GM18861 (cell line): ENCODE measurements around the gene HS6ST3.

Experiments
- ATAC-seq: cut with Tn5 transposase; IDR thresholded peaks from one replicate; pipeline ENCODE4 v1.9.1; 2021; ENCODE audit not compliant: unreplicated experiment

The HS6ST3 gene

DNA sequence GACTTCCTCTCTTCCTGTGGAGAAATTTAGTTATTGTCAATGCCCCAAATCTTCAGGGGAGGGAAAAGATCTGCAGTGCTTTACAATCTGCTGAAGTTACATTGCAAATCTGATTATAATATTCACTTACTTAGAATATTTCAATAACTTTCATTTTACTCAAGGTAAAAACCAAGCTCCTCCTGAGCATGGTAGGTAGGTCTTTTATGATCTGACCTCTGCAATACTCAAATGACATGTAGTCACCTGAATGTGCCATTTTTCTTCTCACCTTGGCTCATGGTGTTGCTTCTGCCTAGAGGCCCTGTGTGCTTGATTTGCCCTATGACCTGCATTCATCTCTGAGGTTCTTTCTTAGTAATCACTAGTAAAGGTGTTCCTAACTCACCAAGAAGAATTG lies 331.4 kb downstream of the HS6ST3 start:
- no peak for ATAC-seq

DNA sequence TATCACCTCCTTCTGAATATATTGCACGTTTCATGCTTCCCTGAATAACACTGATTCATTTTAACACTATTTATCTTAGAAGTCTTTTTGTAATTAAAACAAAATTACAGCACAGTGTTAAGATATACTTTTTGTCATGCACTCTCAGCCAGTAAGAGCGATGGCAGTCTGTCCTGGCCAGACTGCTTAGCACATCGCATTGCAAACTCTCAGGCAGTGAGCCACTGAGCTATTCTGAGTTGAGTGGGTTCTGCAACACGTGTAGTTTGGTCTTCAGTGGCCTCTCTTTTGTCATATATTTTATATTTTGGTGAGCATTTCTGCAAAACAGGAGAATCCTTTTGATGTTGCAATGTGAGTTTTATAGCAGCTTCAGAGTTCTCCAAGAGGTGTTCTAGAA lies 332.1 kb downstream of the HS6ST3 start:
- ATAC-seq = no peak

DNA sequence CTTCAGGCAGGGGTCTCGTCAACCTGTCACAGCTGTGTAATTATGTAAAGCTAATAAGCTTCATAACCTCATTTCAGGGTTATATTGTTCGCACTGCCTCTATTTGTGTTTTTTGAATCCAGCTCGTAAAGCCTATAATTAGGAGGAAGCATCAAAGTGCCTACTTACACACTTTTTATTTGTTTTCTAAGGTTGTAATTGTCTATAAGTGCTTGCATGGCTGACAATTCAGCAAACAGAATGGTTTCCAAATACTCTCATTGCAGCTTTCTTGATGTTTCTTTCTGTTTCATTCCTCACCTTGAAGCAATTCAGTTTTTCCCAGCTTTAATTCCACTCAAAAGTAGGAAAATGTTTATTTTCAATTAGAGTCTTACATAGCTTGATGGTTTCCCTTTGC lies 336.3 kb downstream of the HS6ST3 start:
- ATAC-seq = no peak

DNA sequence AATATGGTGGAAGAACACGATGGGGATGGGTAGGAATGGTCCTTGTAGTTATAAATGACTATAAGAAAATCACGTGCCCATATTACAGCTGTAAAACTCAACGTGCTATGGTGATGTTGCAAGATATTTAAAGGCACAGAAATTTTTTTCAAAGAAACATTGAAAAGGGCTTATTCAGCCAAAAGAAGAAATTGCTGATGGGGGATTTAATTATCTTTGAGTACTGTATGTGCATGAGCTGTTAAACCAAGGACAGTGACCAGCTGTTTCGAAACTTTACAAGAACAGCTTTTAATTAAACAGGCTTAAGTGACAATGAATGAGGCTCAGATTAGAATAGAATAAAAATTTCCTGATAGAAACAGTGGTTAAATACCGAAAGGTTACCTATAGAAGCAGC lies 339.0 kb downstream of the HS6ST3 start:
- ATAC-seq = no peak

DNA sequence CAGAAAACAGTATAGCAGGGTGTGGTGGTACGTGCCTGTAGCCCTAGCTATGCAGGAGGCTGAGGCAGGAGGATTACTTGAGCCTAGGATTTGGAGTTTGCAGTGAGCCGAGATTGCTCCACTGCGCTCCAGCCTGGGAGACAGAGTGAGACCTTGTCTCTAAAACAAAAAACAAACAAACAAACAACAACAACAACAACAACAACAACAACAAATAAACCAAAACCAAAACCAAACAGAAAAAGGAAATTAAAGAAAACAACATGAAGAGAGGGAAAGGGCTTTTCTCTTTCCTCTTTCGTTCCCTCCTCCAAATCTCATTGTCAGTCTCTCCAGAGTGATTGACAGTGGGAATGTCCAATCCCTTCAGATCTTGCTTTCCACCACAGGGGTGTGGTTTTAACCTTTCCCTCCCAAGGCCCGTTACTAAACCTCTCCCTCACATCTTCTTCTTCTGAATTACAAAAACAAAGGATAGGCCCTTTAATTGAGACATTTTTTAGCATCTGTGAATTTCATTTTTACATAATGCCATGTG lies 341.2 kb downstream of the HS6ST3 start:
- no peak for ATAC-seq

DNA sequence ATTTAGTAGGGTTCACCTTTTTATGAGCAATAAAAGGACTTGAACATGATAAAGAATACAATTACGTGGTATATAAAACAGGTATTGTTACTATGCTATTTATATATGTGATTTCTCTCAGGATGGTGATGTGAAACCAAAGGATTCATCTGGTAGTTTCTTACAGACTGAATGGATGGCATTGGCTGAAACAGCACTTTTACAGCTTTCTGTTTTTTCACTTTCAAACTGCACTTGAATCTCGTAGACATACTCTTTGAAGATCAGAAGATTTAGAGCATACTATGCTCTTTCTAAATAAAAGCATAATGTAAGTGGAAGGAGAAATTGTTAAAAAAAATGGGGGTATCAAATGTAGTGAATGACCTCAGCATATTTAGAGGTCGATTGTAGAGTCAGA lies 354.8 kb downstream of the HS6ST3 start:
- no peak for ATAC-seq

DNA sequence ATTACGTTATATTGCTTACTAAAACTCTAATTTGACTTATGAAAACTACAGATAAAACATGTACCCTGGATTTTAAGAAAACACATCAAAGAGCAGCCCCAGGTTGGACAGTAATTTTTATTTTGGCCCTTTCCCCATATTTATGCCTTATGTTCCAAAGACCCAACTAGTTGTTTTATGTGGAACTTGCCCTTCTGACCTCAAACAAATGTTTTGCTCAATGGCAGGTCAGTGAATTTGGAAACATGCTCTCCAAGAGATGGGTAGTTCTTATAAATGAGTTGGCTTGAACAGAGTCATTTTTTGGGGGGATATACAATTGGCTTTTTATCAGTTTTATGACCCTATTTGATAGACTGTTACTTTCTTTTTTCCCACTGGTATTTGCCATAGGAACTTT lies 360.0 kb downstream of the HS6ST3 start:
- no peak for ATAC-seq

DNA sequence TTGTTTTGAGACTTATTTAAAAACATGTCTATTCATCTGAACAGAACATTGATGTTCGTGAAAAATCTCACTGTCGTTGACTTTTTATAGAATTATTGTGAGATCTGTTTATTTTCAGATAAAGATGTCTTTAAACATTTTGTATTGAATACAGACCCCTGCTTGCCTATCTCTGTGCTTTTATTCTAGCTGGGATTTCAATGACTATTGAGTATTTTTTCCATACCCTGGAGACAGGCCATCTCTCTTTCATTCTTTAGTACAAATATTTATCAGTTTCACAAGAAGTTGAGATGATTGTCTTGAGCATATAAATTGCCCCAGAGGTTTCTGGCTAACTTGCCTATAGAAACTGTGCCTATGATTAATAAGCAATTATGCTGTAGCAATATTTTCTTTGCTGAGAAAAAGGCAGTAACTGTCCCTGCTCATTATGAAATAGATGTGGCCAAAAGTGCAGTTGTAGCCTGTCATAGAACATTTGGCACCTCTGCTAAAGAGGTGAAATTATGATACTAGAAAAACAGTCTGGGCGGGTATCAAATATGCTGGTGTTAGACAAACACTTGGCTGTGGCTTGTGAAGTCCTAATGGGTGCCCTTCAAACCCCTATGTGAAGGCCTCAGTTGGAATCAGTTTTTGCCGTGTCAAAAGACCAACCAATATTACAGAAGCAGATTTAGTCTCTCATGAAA lies 360.6 kb downstream of the HS6ST3 start:
- ATAC-seq = no peak

DNA sequence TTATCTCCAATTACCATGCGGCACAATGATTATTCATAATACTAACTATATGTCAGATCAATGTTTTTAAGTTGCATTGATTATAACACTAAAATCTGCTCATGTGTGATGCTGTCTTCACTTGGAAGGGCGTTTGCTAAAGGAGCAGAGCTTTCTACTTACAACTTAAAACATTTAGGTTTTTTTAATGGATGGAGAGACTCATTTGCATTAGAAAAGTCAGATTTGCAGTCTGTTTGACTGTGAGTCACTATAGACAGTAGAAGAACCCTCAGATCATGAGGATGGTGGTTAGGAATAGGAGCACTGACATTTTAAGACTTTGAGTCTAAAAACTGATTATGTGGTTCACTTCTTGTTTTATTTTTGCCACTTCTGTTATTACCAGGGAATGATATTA lies 364.6 kb downstream of the HS6ST3 start:
- no peak for ATAC-seq

DNA sequence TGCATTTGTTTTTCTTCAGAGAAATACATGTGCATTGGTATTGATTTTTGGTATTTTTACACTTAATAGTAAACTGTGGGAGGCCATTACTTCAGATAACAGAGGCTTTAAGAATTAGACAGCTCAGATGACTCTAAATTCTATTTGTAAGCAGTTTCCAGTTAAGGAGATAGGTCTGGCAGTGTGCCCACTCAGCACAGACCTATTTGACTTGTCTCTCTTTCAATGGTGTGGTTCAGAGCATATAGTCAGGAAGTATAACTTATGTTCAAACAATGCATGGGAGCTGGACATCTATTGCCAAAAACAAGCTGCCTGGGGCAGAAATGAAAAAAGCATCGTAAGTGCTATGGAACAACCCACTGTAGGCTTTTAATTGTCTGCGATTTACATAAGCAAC lies 370.7 kb downstream of the HS6ST3 start:
- ATAC-seq = no peak

DNA sequence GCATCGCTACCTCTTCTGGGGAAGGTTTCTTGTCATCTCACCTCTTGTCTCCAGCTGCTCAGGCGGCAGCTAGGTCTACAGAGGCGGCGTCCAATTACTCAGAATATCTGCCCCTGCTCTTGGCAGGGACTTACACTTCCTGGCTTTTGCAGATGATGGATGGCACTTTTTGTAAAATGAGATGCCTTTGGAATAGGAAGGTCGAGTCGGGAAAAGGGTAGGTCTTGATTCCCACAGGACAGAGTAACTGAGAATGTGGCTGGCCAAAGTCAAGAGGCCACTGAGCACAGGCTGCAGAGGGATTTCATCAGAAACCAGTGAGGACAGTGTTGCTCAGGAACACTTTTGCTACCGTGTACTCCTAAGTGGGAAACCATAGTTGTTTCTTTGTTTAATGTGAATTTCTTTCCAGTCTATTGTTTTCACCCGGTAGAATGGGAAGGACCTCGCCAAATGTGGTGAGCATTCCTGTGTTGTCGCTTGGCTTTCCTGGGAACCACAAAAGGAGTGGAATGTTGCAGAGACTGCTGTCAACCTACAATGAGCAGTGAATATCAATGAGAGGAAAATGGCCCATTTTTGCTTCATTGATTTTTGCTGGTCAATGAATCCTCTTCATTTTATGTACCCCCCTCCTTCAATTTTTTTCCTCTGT lies 383.7 kb downstream of the HS6ST3 start:
- no peak for ATAC-seq

DNA sequence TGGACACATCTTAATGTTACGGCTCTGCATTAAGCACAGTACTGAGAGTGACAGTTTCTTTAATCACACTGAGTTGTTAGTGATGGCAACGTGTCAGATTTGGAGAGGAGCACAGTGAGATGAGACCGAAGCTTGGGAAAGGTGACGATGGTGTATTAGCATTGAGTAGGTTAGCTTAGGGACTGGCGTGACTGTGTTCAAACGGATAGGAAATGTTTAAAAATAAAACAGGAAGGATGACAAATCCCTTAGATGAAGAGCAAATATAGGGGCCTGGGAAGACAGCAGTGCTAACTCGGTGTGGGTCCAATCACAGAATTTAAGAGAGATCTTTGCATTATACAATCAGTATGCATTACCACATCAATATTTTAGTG lies 384.3 kb downstream of the HS6ST3 start:
- no peak for ATAC-seq

DNA sequence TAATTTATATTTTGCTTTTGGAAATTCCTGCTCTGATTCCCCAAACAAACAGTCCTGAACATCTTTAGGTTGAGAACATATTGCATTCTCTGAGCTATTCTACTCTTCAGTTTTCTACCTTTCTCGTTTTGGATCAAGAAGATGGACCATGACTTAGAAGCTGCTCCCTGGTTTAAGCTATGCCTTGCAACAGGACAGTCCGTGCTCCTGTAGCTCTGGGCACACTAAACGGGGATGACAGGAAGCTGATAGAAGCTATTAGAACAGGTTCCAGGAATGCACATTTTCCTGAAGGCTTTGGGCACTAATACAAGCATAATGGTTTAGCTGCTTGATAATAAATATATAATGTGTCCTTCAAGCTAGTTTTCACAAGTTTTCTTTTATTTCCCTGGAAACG lies 385.2 kb downstream of the HS6ST3 start:
- no peak for ATAC-seq

DNA sequence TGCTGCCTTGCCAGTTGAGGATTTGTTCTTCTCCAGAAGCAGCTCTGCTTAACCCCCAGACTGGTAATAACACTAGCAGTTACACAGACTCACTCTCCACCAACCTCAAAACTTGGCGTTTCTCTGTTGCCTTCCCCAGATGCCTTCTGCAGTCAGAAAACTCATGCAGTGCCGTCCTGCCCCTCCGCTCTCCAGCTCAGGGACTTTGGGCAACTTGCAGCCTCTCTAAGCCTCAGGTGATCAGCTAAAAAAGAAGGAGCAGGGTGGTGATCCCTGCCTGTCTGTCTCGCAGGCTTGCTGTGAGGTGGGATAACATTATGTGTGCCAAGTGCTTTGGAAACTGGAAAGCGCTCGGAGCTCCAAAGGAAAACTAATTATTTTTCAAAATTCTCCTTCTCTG lies 391.6 kb downstream of the HS6ST3 start:
- no peak for ATAC-seq

DNA sequence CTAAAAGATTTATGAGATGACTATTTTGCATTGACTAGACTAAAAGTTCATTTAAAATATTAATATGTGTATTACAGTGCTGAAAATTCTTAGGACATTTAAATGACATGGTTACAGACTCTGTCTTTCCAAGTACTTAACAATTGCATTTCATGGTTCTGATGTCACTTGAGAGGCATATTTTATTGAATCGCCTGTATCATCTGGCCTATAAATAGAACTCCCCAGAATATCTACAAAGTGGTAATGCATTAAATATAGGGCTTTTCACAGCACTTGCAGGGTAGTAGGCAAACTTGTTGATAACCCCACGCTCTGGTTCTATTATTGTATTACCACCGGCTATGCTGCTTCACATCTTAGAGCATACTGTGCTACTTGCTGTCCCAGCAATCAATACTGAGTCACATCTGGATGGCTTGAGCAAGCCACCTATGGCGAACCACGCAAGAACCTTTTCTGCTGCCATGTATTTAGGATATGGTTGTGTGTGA lies 400.6 kb downstream of the HS6ST3 start:
- ATAC-seq = no peak

DNA sequence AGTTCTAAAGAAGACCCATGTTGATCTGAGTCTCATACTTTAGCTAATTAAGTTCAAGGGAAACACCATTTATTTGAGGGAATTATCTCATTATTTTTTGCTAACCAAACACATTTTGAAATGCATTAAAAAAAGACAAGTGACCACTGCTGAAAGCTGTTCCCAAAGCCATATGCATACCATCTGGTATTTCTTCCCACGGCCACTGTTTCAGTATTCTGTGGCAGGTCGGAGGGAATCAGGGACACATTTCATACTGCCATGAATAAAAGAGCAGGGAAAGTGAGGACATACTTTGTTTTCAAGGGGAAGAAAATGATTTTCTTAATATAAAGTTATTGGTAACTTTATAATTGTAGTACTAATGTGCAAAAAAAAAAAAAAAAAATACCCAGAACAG lies 401.2 kb downstream of the HS6ST3 start:
- ATAC-seq = no peak

DNA sequence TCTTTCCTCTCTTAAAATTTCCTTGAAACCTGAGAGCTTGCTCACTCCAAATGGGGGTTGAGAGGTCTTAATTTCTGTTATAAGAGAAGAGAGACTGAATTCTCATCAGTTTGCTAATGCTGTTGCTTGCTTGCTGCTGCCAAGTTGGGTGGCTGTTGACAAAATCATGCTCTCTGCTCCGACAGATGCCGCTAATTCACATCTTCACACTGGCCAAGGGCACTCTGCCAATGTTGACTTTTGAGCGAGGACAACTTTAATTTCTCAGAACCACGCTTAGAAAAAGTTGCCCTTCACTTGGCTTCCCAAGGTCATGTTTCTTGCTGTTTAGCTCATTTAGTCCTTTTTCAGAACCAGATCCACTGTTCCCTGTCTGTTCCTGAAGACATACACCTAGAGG lies 402.9 kb downstream of the HS6ST3 start:
- ATAC-seq = no peak

DNA sequence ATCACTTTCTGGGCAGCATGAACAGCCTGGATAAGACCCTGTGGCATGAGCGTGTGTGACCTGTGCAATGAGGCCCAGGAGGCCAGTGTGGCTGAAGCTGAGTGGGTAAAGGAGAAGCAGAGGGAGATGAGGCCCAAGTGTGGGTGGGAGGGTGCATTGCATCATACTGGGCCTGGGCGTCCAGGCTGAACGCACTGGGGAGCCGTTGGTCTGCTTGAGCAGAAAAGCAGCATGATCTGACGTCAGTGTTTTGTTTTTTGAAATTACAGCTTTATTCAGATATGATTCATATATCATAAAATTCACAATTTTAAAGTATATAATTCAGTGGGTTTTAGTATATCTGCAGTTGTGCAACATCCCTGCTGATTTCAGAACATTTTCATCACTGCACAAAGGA lies 409.7 kb downstream of the HS6ST3 start:
- ATAC-seq = no peak

DNA sequence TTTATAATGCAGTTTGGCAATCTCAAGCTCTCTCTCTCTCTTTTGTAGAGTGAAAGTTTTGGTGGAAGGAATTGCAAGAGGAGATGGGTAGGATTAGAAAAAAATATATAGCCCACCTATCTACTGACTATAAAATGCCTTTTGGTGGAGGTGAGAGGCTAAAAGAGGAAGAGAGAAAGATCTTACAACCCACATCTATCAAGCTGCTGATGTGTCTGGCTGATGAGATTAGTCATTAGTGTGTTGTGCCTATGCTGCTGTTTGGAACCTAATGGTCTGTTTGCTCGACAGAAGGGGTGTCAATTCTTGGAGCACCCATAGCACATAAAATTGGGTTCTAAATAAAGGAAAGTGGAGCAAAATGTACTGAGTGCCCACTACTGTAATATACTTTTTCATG lies 411.0 kb downstream of the HS6ST3 start:
- ATAC-seq = no peak

DNA sequence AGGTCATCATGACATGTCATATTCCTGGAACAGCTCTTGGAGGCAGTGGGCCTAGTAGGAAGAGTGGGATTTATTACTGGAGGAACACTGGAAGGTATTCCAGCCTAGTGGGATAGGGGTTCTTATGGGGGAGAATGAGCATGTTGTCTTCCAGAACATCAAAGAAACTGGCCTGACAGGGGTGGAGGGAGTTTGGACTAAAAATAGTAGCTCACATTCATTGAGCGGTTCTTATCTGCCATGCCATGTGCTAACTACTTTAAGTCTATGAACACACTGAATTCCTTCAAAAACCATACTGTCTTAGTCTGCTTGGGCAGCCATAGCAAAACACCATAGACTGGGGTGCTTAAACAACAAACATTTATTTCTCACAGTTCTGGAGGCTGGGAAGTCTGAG lies 413.6 kb downstream of the HS6ST3 start:
- ATAC-seq = no peak

DNA sequence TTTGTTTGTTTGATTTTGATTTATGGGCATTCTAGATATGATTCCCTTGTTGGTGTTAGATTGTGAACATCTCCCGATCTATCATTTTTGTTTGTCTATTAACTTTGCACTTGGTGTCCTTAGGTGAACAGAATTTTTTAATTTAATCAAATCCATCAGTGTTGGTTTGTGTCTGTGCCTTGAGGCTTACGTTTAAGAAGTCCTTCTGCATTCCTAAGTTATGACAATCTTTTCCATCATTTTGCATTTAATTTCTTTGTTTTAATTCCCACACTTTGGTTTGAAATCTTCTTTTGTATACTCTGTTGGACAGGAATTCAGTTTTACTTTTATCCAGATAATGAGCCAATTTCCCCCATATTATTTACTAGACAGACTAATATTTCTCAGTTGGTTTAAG lies 421.7 kb downstream of the HS6ST3 start:
- no peak for ATAC-seq

DNA sequence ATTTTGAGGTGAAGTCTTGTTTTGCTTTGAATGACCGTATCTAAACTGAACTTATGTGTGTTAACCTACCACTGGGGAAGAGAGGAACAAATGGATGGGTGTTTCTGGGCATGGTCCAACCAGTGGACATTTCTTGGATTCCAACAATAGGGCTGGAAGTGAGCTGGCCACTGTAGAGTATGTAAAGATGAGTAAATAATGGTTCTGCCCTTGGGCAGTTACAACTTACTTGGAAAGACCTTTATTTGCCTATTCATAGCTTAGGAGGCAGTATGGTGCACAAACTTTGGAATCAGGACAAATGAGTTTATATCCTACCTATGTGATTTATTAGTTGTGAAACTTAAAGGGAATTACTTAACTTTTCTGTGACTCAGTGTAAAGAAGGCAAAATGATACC lies 429.5 kb downstream of the HS6ST3 start:
- ATAC-seq = no peak
